GM12878 (cell line): ENCODE results near the gene MARCHF9. TPM values are rescaled to one million over a fixed set of nuclear protein-coding genes. Genes with fewer than 3 reads are reported as not detected.

Source experiments
- CHD1 ChIP-seq: IDR thresholded peaks from 2 replicates; pipeline ENCODE4 v1.6.1; 2012; ENCODE audit warnings: low read depth, low read length, improper control_type of control experiment
- ETV6 ChIP-seq, 2 experiments: fragments of 450-650 bp in 1 of 2; IDR thresholded peaks in 1 of 2; conservative IDR thresholded peaks in 1 of 2; 2 replicates each; pipeline ENCODE4 v1.6.1; 2014; ENCODE audit warnings: antibody characterized with exemption in 1 of 2, borderline replicate concordance in 1 of 2, low read depth in 1 of 2, mild to moderate bottlenecking in 1 of 2, moderate library complexity in 1 of 2
- HCFC1 ChIP-seq: fragments of 150-350 bp; IDR thresholded peaks from 2 replicates; pipeline ENCODE4 v1.6.1; 2014; ENCODE audit warnings: low read length
- MTA3 ChIP-seq: IDR thresholded peaks from 2 replicates; pipeline ENCODE4 v1.6.1; 2012; ENCODE audit warnings: low read length, inconsistent platforms, borderline replicate concordance
- NFYB ChIP-seq: IDR thresholded peaks from 2 replicates; pipeline ENCODE4 v1.6.1; 2011; ENCODE audit warnings: low read depth, mild to moderate bottlenecking, low read length, improper control_type of control experiment, moderate library complexity; ENCODE audit not compliant: insufficient read depth
- NR2C2 ChIP-seq: IDR thresholded peaks from 2 replicates; pipeline ENCODE4 v1.6.1; 2011; ENCODE audit warnings: borderline replicate concordance, low read depth; ENCODE audit not compliant: control insufficient read depth, insufficient read length
- POLR2A ChIP-seq: IDR thresholded peaks from 2 replicates; pipeline ENCODE4 v1.6.1; 2011; ENCODE audit warnings: low read depth, mild to moderate bottlenecking, low read length
- POLR2AphosphoS5 ChIP-seq: IDR thresholded peaks from 2 replicates; pipeline ENCODE4 v1.6.1; 2011; ENCODE audit warnings: mild to moderate bottlenecking, low read length, inconsistent platforms
- POU2F2 ChIP-seq: IDR thresholded peaks from 3 replicates; pipeline ENCODE4 v1.6.1; 2011; ENCODE audit warnings: low read depth, mild to moderate bottlenecking, low read length, borderline replicate concordance
- RUNX3 ChIP-seq: IDR thresholded peaks from 2 replicates; pipeline ENCODE4 v1.6.1; 2012; ENCODE audit warnings: low read length, inconsistent platforms
- SIN3A ChIP-seq: IDR thresholded peaks from 2 replicates; pipeline ENCODE4 v1.6.1; 2012; ENCODE audit warnings: low read depth, low read length, improper control_type of control experiment
- SIX5 ChIP-seq: IDR thresholded peaks from 2 replicates; pipeline ENCODE4 v1.6.1; 2011; ENCODE audit warnings: mild to moderate bottlenecking, low read depth, low read length, moderate library complexity; ENCODE audit not compliant: severe bottlenecking
- SMARCA5 ChIP-seq: fragments of 450-650 bp; IDR thresholded peaks from 2 replicates; pipeline ENCODE4 v1.6.1; 2017; ENCODE audit warnings: mild to moderate bottlenecking
- SP1 ChIP-seq: IDR thresholded peaks from one replicate; pipeline ENCODE4 v1.6.1; 2011; ENCODE audit warnings: low read depth, low read length
- SPI1 ChIP-seq: IDR thresholded peaks from 2 replicates; pipeline ENCODE4 v1.6.1; 2011; ENCODE audit warnings: low read depth, mild to moderate bottlenecking, low read length, moderate library complexity, borderline replicate concordance; ENCODE audit not compliant: insufficient read depth
- TCF3 ChIP-seq: IDR thresholded peaks from 2 replicates; pipeline ENCODE4 v1.6.1; 2012; ENCODE audit warnings: low read depth, mild to moderate bottlenecking, low read length, borderline replicate concordance; ENCODE audit not compliant: insufficient read depth
- ZNF274 ChIP-seq: IDR thresholded peaks from one replicate; pipeline ENCODE4 v1.8.0; 2011; ENCODE audit not compliant: insufficient read length, insufficient read depth
- polyA plus RNA-seq, 11 experiments: library from polyadenylated mRNA; depleted of rRNA in 4 of 11; unstranded in 6 of 11; stranded (reverse) in 5 of 11; fragments of >200 nt; fragmentation: Nextera tagmentation in 4 of 11; fragmentation: Illumina TruSeq in 1 of 11; extraction: Ambion mirVana in 4 of 11; extraction: Trizol in 1 of 11; gene quantifications; 1 replicate in 1 of 11; 2 replicates in 10 of 11; pipeline versions ENCODE4 v1.2.1 to v1.2.3, GENCODE V29; 2011 to 2016; ENCODE audit warnings: inconsistent platforms in 2 of 11, missing spikeins in 2 of 11, low read depth in 1 of 11
- total RNA-seq, 4 experiments: library from RNA; depleted of rRNA in 3 of 4; stranded (reverse); fragments of >200 nt in 3 of 4; fragmentation: Illumina TruSeq in 1 of 4; extraction: Trizol in 1 of 4; gene quantifications; 2 replicates each; pipeline versions ENCODE4 v1.2.1 to v1.2.3, GENCODE V29; 2013 to 2021
- TF ChIP-seq, protein P1 (sequence below): fragments of 450-650 bp; formaldehyde crosslinking; IDR thresholded peaks from 2 replicates; pipeline ENCODE4 v1.4.0; 2020; ENCODE audit warnings: mild to moderate bottlenecking, moderate library complexity
- TF ChIP-seq, protein P2 (sequence below): fragments of 450-650 bp; IDR thresholded peaks from 2 replicates; pipeline ENCODE4 v1.6.1; 2014; ENCODE audit warnings: mild to moderate bottlenecking
- TF ChIP-seq, protein P3 (sequence below): fragments of 450-650 bp; IDR thresholded peaks from 2 replicates; pipeline ENCODE4 v1.6.1; 2016; ENCODE audit warnings: mild to moderate bottlenecking, moderate library complexity, borderline replicate concordance

The MARCHF9 gene
- total and polyA plus RNA-seq, 10 of the 15 experiments (the other 5 are each of a cell fraction or from before 2014, with no cell fraction given): 2.4 to 29.3 (median 13.0) TPM

DNA sequence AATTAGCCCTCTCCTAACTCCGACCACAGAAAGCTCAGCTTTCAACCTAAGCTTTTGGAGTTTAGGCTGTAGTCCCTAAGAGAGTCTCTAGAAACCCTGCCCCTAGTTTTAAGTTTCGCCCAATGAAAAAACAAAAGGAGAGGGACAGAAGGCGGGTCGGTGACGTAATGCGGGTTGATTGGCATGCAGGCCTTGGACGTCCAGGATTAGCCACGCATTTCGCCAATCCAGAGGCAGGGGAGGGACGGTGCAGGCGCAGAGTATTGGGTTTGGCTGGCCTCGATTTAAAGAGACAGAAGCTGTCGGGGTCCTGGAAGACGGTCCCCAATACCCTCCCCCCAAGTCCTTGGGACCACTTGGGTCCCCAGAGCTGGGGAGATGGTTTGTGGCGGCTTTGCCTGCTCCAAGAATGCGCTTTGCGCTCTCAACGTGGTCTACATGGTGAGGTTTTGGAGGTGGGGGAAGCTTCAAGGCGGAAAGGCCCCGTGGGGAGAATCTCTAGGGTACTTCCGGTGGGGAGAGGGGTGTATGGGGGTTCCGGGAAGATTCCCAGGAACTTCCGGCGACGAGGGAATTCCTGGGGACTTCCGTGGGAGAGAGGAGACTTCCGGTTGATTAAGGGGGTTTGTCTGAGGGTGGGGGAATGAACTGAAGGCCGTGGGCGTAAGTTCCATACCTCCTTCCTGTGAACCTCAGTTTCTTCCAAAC lies 10.0 kb upstream of the MARCHF9 start, which contains the start of gene TSPAN31 (continued):
- TF ChIP-seq SMARCA5 (0 out of 2 replicates have a peak, but pooled peaks have one; percentile 55), CHD1 (no peak), NR2C2 (no peak), POLR2A (peak; percentile 72), SIN3A (0 out of 2 replicates have a peak, but pooled peaks have one; percentile 26), SIX5 (no peak), NFYB (peak; percentile 98), POU2F2 (no peak), SPI1 (no peak), RUNX3 (peak; percentile 32), ZNF274 (no peak), POLR2AphosphoS5 (peak; percentile 60), TCF3 (no peak), MTA3 (no peak; the same call in 1 of the 2 replicates), HCFC1 (0 out of 2 replicates have a peak, but pooled peaks have one; percentile 14), SP1 (peak; percentile 95), ETV6 (conservative IDR thresholded peaks at IDR 0.05 in 1 of 2, IDR thresholded peaks at IDR 0.05 in 1 of 2; ENCODE audit: borderline replicate concordance in 1 of 2, low read depth in 1 of 2) (peak in 1 of 2 experiments; percentile 41; a peak in 1 of 4 replicates)
- TF ChIP-seq, protein P1, sequence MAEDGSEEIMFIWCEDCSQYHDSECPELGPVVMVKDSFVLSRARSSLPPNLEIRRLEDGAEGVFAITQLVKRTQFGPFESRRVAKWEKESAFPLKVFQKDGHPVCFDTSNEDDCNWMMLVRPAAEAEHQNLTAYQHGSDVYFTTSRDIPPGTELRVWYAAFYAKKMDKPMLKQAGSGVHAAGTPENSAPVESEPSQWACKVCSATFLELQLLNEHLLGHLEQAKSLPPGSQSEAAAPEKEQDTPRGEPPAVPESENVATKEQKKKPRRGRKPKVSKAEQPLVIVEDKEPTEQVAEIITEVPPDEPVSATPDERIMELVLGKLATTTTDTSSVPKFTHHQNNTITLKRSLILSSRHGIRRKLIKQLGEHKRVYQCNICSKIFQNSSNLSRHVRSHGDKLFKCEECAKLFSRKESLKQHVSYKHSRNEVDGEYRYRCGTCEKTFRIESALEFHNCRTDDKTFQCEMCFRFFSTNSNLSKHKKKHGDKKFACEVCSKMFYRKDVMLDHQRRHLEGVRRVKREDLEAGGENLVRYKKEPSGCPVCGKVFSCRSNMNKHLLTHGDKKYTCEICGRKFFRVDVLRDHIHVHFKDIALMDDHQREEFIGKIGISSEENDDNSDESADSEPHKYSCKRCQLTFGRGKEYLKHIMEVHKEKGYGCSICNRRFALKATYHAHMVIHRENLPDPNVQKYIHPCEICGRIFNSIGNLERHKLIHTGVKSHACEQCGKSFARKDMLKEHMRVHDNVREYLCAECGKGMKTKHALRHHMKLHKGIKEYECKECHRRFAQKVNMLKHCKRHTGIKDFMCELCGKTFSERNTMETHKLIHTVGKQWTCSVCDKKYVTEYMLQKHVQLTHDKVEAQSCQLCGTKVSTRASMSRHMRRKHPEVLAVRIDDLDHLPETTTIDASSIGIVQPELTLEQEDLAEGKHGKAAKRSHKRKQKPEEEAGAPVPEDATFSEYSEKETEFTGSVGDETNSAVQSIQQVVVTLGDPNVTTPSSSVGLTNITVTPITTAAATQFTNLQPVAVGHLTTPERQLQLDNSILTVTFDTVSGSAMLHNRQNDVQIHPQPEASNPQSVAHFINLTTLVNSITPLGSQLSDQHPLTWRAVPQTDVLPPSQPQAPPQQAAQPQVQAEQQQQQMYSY: peak; percentile 66; the same call in 1 of the 2 replicates
- TF ChIP-seq, protein P2, sequence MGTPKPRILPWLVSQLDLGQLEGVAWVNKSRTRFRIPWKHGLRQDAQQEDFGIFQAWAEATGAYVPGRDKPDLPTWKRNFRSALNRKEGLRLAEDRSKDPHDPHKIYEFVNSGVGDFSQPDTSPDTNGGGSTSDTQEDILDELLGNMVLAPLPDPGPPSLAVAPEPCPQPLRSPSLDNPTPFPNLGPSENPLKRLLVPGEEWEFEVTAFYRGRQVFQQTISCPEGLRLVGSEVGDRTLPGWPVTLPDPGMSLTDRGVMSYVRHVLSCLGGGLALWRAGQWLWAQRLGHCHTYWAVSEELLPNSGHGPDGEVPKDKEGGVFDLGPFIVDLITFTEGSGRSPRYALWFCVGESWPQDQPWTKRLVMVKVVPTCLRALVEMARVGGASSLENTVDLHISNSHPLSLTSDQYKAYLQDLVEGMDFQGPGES: peak; percentile 82; the same call in 1 of the 2 replicates
- TF ChIP-seq, protein P3, sequence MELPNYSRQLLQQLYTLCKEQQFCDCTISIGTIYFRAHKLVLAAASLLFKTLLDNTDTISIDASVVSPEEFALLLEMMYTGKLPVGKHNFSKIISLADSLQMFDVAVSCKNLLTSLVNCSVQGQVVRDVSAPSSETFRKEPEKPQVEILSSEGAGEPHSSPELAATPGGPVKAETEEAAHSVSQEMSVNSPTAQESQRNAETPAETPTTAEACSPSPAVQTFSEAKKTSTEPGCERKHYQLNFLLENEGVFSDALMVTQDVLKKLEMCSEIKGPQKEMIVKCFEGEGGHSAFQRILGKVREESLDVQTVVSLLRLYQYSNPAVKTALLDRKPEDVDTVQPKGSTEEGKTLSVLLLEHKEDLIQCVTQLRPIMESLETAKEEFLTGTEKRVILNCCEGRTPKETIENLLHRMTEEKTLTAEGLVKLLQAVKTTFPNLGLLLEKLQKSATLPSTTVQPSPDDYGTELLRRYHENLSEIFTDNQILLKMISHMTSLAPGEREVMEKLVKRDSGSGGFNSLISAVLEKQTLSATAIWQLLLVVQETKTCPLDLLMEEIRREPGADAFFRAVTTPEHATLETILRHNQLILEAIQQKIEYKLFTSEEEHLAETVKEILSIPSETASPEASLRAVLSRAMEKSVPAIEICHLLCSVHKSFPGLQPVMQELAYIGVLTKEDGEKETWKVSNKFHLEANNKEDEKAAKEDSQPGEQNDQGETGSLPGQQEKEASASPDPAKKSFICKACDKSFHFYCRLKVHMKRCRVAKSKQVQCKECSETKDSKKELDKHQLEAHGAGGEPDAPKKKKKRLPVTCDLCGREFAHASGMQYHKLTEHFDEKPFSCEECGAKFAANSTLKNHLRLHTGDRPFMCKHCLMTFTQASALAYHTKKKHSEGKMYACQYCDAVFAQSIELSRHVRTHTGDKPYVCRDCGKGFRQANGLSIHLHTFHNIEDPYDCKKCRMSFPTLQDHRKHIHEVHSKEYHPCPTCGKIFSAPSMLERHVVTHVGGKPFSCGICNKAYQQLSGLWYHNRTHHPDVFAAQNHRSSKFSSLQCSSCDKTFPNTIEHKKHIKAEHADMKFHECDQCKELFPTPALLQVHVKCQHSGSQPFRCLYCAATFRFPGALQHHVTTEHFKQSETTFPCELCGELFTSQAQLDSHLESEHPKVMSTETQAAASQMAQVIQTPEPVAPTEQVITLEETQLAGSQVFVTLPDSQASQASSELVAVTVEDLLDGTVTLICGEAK: peak; percentile 72; the same call in 1 of the 2 replicates
